ENCODE results near the gene ARAP1.

- TF ChIP-seq, protein P1, sequence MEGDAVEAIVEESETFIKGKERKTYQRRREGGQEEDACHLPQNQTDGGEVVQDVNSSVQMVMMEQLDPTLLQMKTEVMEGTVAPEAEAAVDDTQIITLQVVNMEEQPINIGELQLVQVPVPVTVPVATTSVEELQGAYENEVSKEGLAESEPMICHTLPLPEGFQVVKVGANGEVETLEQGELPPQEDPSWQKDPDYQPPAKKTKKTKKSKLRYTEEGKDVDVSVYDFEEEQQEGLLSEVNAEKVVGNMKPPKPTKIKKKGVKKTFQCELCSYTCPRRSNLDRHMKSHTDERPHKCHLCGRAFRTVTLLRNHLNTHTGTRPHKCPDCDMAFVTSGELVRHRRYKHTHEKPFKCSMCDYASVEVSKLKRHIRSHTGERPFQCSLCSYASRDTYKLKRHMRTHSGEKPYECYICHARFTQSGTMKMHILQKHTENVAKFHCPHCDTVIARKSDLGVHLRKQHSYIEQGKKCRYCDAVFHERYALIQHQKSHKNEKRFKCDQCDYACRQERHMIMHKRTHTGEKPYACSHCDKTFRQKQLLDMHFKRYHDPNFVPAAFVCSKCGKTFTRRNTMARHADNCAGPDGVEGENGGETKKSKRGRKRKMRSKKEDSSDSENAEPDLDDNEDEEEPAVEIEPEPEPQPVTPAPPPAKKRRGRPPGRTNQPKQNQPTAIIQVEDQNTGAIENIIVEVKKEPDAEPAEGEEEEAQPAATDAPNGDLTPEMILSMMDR (IDR thresholded peaks at IDR 0.05): no peak
- no peak for TF ChIP-seq POLR2AphosphoS5 (IDR thresholded peaks at IDR 0.05)
- no peak for TF ChIP-seq POLR2A (IDR thresholded peaks at IDR 0.05)
These were observed 58.8 kb downstream of the ARAP1 start for GRCh38 chr11:72693271-72693968.

All from suprapubic skin (tissue), 4 donors.